Vagina (tissue), 2 donors: ENCODE data around the gene ETS1.

Source experiments
- CTCF ChIP-seq, 3 experiments: fragments of 450-650 bp in 2 of 3; fragments of 200-600 bp in 1 of 3; sonication (generic) in 1 of 3; IDR thresholded peaks; one replicate each; pipeline ENCODE4 v1.5.1; 2017 to 2019; ENCODE audit warnings: antibody characterized with exemption in 3 of 3, mild to moderate bottlenecking in 2 of 3, moderate library complexity in 2 of 3
- POLR2A ChIP-seq, 2 donors: fragments of 450-650 bp; IDR thresholded peaks; one replicate each; pipeline ENCODE4 v1.6.1; 2017; ENCODE audit warnings: antibody characterized with exemption in 2 of 2, mild to moderate bottlenecking in 2 of 2, moderate library complexity in 2 of 2
- POLR2AphosphoS5 ChIP-seq, 2 donors: sonication (generic); formaldehyde crosslinking; IDR thresholded peaks; one replicate each; pipeline ENCODE4 v1.9.0; 2017; ENCODE audit warnings: antibody characterized with exemption in 2 of 2, mild to moderate bottlenecking in 2 of 2, low read depth in 1 of 2; ENCODE audit not compliant: insufficient read depth in 1 of 2

GRCh38 chr11:128416976-128417375 is 170.4 kb downstream of the ETS1 start:
- TF ChIP-seq POLR2A (IDR thresholded peaks at IDR 0.05) = no peak
- TF ChIP-seq CTCF (IDR thresholded peaks at IDR 0.05) = no peak
- TF ChIP-seq POLR2AphosphoS5 (IDR thresholded peaks at IDR 0.05; ENCODE audit: insufficient read depth in 1 of 2, low read depth in 1 of 2) = no peak
